GM18520 (cell line): ENCODE data around the gene GLTPD2.
"Not testable (repeated sequence)": the region's sequence is repeated elsewhere in the genome, so short reads cannot be mapped to it uniquely, and the experiment has no call there.

Experiments used
- ATAC-seq: cut with Tn5 transposase; IDR thresholded peaks from one replicate; pipeline ENCODE4 v1.9.1; 2021; ENCODE audit not compliant: unreplicated experiment

Gene GLTPD2

GRCh38 chr17:4807605-4808377 lies 19.0 kb downstream of the GLTPD2 start:
- ATAC-seq: no peak

- no peak for ATAC-seq
Observed at GRCh38 chr17:4808378-4808767, 19.6 kb downstream of the GLTPD2 start.

GRCh38 chr17:4810696-4811290 lies 22.0 kb downstream of the GLTPD2 start:
- ATAC-seq: no peak

- ATAC-seq: no peak
Observed at GRCh38 chr17:4811471-4811870, 22.7 kb downstream of the GLTPD2 start.

GRCh38 chr17:4812690-4813089 lies 23.9 kb downstream of the GLTPD2 start:
- no peak for ATAC-seq

GRCh38 chr17:4815043-4815675 lies 26.4 kb downstream of the GLTPD2 start:
- ATAC-seq: no peak

GRCh38 chr17:4816826-4817225 lies 28.1 kb downstream of the GLTPD2 start:
- ATAC-seq: no peak

- ATAC-seq: no peak
Observed at GRCh38 chr17:4818276-4818675, 29.5 kb downstream of the GLTPD2 start.

GRCh38 chr17:4822835-4823234 lies 34.1 kb downstream of the GLTPD2 start:
- no peak for ATAC-seq

GRCh38 chr17:4823373-4824089 lies 34.8 kb downstream of the GLTPD2 start:
- ATAC-seq: no peak

- ATAC-seq: no peak
Observed at GRCh38 chr17:4827399-4827798, 38.6 kb downstream of the GLTPD2 start.

GRCh38 chr17:4832829-4833177 lies 44.0 kb downstream of the GLTPD2 start:
- ATAC-seq: not testable (repeated sequence)

- ATAC-seq: peak; percentile 87
Observed at GRCh38 chr17:4833178-4833940, 44.6 kb downstream of the GLTPD2 start, which contains the start of gene MINK1. TSS of gene MINK1 (plus strand) at chr17:4833340. CDS start at chr17:4833584, 244 bp downstream.

GRCh38 chr17:4833941-4834680 lies 45.3 kb downstream of the GLTPD2 start:
- ATAC-seq: no peak

- ATAC-seq: no peak
Observed at GRCh38 chr17:4834681-4835020, 45.9 kb downstream of the GLTPD2 start.

- ATAC-seq: no peak
Observed at GRCh38 chr17:4836221-4836620, 47.5 kb downstream of the GLTPD2 start.

GRCh38 chr17:4837471-4838308 lies 48.9 kb downstream of the GLTPD2 start:
- ATAC-seq: no peak

- ATAC-seq: no peak
Observed at GRCh38 chr17:4838309-4838785, 49.6 kb downstream of the GLTPD2 start.

- ATAC-seq: no peak
Observed at GRCh38 chr17:4839221-4839620, 50.5 kb downstream of the GLTPD2 start.
